Fibroblast of skin of abdomen (primary cell): ENCODE results near the gene SEC16B.
A peak's percentile ranks its signal among the peaks of the same experiment; 100 is the strongest.

Experiments used
- DNase-seq: peaks from one replicate; pipeline ENCODE4 v3.0.0-alpha.2; 2013

Gene SEC16B

DNA sequence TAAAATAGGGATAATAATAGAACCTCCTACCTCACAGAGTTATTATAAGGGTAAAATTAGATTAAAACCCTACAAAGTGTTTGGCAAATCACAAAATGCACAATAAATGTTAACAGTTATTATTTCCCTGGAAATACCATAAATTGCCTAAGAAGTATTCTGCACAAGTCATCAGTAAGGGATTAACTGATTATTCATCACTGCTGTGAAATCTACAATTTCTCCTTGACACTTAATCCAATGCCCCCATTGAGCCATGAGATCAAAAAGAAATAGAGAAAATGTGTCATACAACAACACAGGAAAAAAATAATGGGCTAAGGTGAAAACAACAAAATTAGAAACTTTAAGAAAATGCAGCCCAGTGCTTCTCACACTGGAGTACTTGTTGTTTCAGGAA, 6.7 kb upstream of the SEC16B start:
- DNase-seq, result no peak

DNA sequence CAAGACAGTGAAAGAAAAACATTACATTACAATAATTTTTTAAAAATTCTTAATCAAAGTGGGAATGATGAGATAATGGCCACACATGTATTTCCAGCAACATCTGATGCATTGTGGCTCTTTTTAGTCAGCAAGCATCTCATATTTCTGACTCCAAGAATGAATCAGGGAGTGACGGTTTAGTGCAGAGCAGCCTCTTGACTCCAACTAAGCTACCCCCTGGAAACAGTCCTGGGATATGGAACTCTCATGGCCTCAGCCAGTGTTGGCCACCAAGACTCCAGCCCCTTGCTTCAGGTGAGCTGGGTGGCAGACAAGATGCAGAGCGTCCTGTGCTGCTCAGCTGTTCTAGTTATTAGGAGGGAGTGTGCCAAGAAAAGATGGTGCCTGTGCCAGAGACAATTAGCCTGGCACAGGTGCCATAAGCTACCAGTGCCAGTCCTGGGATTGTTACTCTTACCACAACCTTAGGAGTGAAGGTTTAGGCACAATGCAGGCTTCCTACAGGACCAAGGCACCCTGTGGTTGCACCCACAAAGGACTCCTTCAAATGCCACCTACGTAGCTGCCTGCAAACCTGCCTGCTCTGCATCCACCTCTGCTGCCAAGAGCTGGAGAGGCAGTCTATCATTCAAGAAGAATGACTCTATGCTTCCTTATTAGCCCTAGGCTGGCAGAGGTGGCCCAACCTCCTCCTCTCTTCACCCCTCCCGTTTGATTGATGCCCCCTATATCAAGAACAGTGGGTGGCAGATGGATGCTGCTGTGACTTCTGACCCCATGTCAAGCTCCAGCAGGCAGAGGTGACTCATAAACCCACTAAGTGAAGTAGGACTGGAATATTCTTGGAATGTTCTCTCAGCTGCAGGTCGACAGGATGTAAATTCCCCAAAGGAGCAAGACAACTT, 6.0 kb upstream of the SEC16B start:
- peak; percentile 85 for DNase-seq

DNA sequence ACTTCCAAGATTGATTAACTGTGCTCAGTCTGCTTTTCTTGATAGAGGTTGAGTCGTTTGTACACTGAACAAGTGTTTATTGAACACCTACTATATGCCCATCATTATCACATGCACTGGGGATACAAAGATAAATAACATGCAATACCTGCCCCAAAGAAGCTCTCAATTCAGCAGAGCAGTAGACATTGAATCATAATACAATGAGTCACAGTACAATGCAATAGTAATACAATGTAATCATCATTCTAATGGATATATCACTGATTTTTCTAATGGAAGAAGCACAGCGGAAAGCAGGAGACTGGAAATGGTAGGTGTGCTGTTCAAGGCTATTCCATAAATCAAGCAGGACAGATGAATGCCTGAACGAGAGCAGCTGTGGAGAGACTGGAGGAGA, 3.7 kb upstream of the SEC16B start:
- DNase-seq, result no peak

DNA sequence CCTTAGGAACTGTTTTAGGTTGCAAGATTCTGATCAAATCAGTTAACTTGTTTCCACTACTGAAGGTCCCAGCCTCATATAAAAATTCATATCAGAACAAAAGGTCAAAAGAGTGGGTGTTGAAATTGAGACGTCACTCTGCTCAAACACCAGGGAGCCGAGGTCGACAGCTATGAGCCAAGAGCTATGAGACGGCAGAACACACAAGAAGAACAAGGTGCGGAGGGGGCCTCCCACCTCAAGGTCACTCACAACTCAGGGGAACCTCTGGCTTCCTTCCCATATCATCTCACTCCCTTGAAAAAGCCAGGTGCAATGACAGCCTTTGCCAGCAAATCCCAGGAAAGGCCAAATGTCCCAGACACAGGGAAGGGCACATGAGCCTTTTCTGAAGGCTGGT, 749 bp downstream of the SEC16B start:
- DNase-seq, result no peak

DNA sequence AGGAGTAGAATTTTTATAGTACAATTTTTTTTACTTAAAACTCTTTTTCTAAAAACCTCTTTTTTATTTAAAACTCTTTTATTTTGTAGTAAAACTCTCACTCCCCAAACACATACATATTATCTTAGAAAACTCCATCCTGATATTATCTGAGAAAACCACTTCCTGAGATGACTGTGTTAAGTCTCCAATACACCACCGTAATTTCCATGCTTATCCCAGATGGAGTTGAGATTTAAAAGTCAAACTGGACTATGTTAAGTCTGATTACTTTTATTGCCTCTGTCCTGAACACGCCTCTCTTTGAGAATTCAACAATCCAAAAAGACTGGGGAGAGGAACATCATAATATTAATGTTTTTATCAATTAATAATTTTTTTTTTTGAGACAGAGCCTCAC, 3.7 kb downstream of the SEC16B start:
- DNase-seq, result no peak

DNA sequence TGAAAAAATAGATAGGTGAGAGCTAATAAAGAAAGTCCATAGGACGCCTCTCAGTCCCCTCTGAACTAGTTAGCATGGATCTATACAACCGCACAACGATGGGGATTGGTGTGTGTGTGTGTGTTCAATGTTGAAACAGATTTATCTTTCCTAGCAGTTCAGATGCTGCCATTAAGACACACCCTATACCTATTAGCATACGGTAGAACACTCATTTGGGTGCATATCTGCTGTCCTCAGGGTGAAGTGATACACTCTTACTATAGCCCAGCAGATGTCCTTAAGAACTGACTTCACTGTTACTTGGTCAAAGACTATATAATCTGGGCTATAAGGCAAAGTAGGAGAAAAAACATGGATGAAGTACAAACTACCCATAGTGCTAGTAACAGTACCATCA, 4.6 kb downstream of the SEC16B start:
- DNase-seq, result no peak

DNA sequence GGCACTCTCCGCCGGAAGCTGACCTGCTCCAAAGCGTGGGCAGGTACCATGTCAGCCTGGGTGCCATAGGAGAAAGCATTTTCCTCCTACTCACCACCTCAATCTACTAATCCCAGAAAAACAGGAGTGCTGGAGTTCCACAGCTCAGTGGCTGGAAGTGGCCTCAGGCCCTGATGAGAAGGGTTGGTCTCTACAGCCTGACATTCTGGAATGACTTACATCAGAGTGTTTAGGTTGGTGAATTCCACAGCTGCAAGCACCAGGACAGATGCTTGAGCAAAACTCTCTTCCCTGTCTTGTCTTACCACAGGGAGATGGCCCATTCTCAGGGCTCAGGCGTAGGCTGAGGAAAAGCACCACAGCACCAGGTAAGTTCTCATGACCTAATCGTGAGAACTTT, 5.5 kb downstream of the SEC16B start:
- no peak for DNase-seq

DNA sequence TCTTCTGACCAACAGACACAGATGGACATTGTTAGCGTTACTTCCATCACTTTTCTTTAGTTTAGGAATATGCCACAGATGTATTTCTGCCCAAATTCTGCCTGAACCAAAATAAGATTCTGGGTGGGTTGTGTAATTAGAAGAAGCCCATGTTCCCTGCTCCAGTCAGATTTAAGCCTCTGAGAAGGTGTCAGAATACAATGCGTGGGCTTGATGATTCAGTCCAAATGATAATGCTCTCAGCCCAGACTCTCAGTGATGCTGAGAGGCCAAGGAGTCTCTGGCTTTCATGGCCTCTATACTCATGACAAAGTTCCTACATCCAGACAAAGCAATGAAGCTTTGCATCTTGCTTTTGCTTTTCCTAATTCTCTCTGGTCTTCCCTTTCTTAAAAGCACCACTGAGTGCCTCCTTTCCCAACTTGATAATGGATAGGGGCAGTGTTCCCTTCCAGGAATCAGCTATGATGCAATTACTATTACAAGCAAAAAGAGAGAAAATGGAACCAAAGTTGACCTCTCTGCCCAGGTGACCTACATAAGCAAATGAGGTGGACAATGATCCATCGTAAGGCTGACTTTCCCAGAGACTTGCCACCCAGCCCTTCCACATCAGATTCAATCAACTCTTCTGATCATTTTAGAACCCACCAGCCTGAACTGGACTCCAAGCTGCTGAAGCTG, 8.8 kb downstream of the SEC16B start:
- DNase-seq, result no peak

DNA sequence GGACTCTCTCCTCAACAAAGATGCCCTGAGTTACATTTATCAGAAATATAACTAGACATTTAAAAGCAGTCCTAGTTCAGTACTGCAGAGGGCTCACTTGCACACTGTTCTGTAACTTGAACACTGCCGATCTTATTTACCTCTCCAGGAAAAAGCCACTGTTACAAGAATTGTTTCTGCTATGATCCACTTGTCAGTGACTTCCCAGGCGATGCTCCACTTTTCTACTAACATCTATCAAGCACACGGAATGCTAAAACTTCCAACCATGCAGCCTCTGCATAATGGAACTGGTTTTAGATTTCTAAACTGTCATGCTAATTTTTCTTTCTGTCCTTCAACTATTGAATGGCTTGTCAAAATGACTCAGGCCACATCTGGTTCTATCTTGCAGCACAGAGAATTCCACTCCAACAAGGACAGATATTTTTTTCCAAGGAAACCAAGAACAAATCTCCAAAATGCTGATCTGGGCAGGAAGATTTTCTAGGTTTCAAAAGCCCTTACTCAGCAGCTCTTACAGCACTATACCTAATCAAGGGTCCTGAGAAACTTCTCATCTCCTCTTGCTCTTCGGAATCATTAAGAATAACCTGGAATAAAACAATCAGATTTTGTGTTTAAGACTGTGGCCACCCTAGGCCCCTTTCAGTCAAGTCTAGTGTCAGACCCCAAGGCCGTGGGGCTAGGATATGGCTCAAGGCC, 9.9 kb downstream of the SEC16B start:
- DNase-seq, result peak; percentile 47

DNA sequence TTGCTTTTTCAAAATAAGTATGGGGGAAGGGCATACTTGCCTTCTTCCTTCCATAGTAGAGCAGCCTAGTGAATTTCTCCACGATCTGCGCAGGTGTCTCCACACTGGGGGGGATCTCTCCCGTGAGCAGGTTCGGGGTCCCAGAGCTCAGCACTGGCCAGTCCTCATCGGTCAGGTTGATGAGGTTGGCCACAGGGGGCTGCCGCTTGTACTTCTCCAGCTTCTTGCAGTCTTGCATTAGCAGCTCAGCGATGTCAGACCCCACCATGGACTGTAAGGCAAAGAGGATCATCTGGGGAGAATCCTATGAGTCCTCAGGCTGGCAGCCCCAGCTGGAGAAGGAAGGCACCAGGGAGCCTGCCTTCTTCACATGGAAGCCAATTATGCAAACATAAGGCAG, 11.8 kb downstream of the SEC16B start:
- DNase-seq, result no peak

DNA sequence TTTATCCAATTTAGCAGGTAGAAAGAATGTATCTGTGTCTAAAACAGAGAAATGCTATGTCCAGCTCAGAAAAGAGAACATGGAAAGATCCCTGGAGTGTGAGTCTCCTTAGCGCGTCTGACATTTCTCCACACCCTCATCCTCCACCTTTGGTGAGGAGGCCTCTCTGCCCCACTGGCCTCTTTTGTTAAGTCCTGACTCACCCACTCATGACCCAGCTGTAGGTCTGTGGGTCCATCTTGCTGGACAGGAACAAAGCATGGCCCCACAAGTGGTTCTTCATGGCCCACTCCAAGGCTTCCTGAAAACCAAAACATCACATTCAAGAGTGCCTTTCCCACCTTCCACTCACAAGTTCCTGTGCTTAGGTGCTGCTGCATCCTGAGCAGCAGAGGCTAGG, 15.8 kb downstream of the SEC16B start:
- DNase-seq, result no peak

DNA sequence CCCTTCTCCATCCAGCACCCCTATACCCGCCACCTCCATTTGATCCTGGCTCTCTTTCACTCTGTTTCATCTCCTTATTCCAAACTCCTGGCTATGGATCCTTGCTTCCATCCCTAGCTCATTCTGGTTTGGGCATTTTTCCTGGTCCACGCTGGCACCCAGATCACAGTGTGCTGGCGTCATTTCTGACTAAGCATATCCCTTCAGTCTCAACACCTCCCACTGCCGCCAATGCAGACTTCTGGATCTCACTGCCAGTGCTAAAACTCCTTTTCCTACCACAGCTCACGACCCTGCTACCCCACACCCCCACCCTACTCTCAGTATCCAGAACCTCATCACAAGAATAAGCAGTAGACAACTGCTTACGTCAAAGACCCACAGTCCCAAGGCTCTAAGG, 16.3 kb downstream of the SEC16B start:
- DNase-seq, result no peak

DNA sequence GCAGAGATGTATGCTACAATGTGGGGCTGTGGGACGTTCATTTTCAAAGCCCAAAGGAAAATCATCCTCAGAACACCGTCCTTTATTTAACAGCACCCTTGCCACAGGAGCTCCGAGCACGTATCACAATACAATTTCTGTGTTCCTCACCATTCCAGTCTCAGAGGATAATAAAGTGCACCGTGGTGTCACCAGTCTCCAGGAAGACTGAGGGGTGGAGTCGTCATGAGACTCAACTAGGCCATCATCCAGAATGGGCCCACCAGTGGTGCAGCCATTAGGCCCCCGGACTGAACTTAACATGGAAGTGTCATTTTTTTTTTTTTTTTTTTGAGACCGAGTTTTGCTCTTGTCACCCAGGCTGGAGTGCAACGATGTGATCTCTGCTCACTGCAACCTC, 17.2 kb downstream of the SEC16B start:
- DNase-seq, result no peak

DNA sequence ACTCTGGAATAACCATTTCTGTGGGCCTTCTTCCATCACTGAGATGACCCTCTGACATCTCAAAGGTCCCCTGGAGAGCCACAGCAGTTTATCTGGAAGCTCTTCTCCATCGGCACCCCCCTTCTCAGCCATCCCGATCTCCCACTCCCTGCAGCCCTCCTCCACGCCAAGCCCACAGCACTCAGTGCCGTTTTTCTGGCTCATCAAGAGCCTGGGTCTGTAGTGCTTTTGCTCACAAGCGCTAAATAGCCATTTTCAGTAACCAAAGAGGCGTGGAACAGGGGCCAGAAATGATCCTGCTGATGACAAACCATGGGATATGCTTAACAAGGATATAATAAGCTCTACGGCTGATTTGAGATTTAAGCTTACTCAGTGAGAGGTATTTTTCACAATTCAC, 17.6 kb downstream of the SEC16B start:
- DNase-seq, result no peak

DNA sequence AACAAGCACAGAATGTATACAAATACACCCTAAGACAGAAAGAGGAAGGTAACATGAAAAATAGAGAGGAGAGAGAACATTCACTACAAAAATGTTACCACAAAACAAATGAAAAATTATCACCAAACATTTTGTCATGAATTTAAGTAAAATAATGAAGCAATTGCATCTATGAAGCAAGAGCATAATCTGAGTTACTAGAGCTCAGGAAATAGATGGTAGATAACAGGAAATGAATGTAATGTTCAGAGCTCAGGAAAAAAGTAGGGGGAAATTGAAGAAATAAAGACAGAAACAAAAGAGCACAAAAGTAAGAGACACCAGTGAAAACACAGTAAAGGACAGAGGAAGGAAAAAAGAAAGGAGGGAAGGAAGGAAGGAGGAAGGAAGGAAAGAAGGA, 19.4 kb downstream of the SEC16B start:
- DNase-seq, result no peak

DNA sequence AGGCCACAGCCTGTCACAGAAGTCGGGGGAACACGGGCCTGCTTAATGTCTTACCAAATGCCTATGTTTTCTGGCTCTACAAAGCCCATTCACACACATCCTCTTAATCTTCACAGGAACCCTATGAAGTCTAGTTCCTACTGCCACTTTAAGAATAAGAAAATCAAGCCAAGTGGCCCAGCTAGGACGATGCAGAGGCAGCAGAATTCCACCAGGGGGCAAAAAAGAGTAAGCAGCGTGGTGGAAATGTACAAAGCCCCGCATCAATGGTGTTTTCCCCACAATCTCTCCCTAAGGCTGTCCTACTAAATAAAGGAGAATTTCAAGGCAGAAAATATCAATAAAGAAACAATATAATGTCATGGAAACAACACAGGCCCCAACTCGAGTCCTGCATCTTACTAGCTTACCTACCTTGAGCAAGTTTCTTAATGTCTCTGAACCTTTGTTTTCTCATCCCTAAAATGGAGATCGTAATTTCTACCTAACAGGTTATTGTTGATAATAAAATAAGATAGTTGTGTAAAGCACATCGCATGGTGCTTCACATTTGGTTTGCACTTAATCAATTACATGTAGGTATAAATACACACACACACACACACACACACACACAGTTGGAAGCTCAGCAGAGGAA, 21.4 kb downstream of the SEC16B start:
- DNase-seq, result peak; percentile 65

DNA sequence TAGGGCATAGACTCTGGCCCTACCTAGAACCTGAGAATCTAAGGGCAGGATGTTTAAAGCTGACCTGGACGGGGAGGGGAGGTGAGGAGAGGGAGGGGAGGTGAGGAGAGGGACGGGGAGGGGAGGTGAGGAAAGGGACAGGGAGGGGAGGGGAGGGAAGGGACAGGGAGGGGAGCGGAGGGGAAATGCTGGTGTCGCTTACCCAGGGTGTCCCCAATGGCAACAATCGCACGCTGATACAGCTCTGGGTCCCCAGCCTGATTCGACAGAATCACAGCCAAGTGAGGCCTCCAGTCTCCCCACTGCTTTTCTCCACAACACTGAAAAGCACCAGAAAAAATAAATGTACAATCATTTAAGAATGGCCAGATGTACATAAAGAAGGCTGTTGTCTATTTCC, 22.2 kb downstream of the SEC16B start:
- no peak for DNase-seq

DNA sequence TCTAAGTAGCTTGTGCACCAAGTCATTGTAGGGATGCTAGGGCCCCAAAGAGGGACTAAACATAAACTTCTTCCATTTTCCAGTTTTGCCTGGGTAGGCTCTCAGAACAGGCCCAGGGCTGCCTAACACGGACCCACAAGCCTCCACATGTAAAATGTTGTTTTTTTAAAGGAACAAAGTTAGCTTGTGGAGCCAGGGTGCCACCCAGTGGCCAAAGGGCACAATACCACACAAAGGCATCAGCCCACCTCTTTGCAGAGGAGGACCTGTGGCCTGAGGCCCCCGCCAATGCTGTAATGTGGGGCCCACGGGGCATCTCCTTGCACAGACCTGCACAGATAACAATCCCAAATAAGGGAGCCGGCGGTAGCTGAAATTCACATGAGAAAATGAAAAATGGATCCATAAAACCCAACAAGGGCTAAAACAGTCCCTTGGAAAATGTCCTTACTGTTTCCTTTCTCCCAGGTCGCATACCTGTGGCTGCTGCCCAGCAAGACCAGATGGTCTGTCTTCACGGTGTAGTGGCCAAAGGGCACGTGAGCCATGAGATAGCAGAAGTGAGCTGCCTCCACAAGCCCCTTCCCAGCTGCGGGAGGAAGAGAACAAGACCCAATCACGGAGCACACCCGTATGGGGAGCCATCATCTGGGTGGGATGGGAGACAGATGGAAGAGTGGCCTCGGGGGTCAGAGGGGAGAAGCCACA, 23.8 kb downstream of the SEC16B start:
- DNase-seq, result peak; percentile 69

DNA sequence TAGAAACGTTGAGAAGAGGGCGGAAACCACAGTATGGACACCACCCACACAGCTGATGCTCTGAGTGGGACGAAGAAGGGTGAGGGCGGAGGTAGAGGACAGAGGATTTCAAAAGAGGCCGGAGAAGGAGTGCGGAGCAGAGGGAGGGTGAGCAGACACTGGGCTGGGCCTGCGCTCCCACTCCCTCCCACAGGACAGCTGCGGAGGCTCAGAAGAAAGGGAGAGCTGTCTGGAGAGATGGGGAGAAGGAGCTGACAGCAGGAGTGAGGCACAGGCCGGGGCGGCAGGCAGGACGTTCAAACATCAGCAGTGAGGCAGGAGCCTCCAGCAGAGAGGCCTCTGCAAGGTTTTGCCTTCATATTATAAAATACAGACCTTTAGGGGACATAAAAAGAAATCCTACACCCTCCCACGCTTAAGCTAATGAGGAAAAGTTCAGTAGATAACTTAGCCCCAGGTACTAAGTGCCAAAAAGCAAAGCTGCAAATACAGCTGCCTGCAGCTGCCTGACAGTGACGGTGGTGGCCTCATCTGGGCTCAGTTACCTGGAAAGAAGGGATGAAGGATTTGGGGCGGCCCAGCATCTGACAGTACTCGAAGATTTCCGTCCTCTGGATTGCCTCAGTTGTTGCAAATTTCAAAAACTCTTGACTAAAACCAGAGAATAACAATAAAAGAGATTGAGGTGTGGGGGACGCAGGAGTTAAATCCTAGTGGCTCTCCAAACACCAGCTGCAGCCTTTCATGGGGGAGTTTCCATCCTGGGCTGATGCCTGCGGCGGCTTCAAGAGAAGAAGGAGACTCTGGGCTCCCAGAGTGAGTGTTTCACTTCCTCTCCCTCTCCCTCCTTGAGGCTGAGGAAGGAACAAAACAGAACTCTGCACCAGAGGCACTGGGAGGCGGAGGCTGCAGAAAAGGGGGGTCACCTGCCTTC, 25.6 kb downstream of the SEC16B start:
- no peak for DNase-seq

DNA sequence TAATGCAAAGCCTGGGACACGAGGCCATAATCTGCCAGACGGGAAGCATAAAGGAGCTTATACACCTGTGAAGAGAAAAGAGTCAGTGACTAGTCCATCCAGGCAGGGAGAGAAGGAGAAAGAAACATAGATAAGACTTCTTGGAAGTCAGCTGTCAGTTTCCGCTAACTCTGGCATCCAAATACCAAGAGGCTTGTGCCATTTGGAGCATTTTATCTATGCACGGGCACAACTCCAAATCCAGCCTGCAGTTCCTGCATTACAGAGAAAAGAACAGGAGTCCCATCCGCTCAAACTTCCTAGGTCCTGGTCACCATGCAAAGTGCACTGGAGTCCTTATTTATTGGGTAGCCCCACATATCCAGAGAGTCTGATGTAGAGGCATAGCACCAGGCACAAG, 27.9 kb downstream of the SEC16B start:
- no peak for DNase-seq

DNA sequence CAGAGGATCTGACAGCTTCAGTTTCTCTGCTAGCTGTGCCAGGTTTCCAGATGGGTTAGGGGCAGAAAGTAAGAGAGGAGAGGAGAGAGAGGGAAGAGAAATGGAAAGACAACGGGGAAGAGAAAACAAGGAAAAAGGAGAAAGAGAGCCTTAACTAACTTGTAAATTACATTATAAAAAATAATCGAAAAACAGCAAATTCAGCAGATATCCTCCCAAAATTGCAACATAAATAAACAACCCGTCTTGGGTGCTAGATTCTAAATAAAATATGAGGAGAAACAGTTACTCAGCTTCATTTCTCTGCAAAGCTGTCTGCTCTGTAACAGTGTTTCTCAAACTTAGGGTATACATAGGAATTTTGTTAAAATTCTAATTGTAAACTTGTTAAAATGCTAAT, 29.2 kb downstream of the SEC16B start:
- no peak for DNase-seq
